WTC11 (cell line): ENCODE data around the gene CDA. TPM values are rescaled to one million over a fixed set of nuclear protein-coding genes. Genes with fewer than 3 reads are reported as not detected.

Experiments
- ATAC-seq: fragments of 200-7000 bp; cut with Tn5 transposase; 2 replicates; pipeline ENCODE4 v1.10.0; 2021; ENCODE audit warnings: mild to moderate bottlenecking, moderate library complexity
- CTCF ChIA-PET: fragments of 300-600 bp; sonication (Branson Sonifier 250); formaldehyde crosslinking; loops from one replicate; lab custom pipeline; 2021; ENCODE audit warnings: antibody characterized with exemption; lab: Charles Lee
- POLR2A ChIA-PET: fragments of 350-600 bp; sonication (Branson Sonifier 250); formaldehyde crosslinking; loops from one replicate; lab custom pipeline; 2021; ENCODE audit warnings: antibody characterized with exemption; lab: Charles Lee
- DNase-seq: peaks from one replicate; pipeline ENCODE4 v3.0.0; 2021; ENCODE audit warnings: low spot score
- H3K27ac Mint-ChIP-seq: 2 replicates; pipeline ENCODE4 v1.8.0; 2021; ENCODE audit warnings: mixed read lengths
- H3K27me3 Mint-ChIP-seq: 2 replicates; pipeline ENCODE4 v1.8.0; 2021; ENCODE audit warnings: low read depth, mild to moderate bottlenecking, moderate library complexity, mixed read lengths
- H3K36me3 Mint-ChIP-seq: 2 replicates; pipeline ENCODE4 v1.8.0; 2021; ENCODE audit warnings: mixed read lengths
- H3K4me1 Mint-ChIP-seq: 2 replicates; pipeline ENCODE4 v1.8.0; 2022; ENCODE audit warnings: mixed read lengths
- H3K4me3 Mint-ChIP-seq: 2 replicates; pipeline ENCODE4 v1.8.0; 2021; ENCODE audit warnings: mild to moderate bottlenecking, moderate library complexity, mixed read lengths
- H3K9me3 Mint-ChIP-seq: 2 replicates; pipeline ENCODE4 v1.8.0; 2021; ENCODE audit warnings: mixed read lengths
- ETV6 ChIP-seq: sonication (generic); formaldehyde crosslinking; IDR thresholded peaks from 2 replicates; pipeline ENCODE4 v1.8.1; 2022; ENCODE audit warnings: mild to moderate bottlenecking, missing genetic modification reagents
- GTF2I ChIP-seq: fragments of 250-450 bp; sonication (Bioruptor Pico); conservative IDR thresholded peaks from 2 replicates; pipeline ENCODE4 v1.4.0; 2021; ENCODE audit warnings: mild to moderate bottlenecking
- HMGXB4 ChIP-seq: sonication (generic); formaldehyde crosslinking; IDR thresholded peaks from 2 replicates; pipeline ENCODE4 v1.8.1; 2023; ENCODE audit warnings: mild to moderate bottlenecking, moderate library complexity, missing genetic modification reagents
- MAX ChIP-seq: sonication (generic); formaldehyde crosslinking; IDR thresholded peaks from 2 replicates; pipeline ENCODE4 v1.8.0; 2022; ENCODE audit warnings: mild to moderate bottlenecking, missing genetic modification reagents
- MLX ChIP-seq: sonication (generic); formaldehyde crosslinking; IDR thresholded peaks from 2 replicates; pipeline ENCODE4 v1.8.1; 2023; ENCODE audit warnings: mild to moderate bottlenecking, missing genetic modification reagents, moderate library complexity
- MXD4 ChIP-seq: fragments of 250-450 bp; sonication (Bioruptor Pico); IDR thresholded peaks from 2 replicates; pipeline ENCODE4 v1.8.0; 2021; ENCODE audit warnings: mild to moderate bottlenecking, moderate library complexity, borderline replicate concordance
- MYBL2 ChIP-seq: sonication (generic); formaldehyde crosslinking; IDR thresholded peaks from 2 replicates; pipeline ENCODE4 v1.8.1; 2023; ENCODE audit warnings: mild to moderate bottlenecking, moderate library complexity, missing genetic modification reagents
- NFATC4 ChIP-seq: fragments of 250-450 bp; sonication (Bioruptor Pico); IDR thresholded peaks from 2 replicates; pipeline ENCODE4 v1.9.0; 2021; ENCODE audit warnings: mild to moderate bottlenecking
- PRRX2 ChIP-seq: fragments of 250-450 bp; sonication (Bioruptor Pico); IDR thresholded peaks from 2 replicates; pipeline ENCODE4 v1.8.0; 2021; ENCODE audit warnings: mild to moderate bottlenecking
- RELA ChIP-seq: sonication (generic); formaldehyde crosslinking; IDR thresholded peaks from 2 replicates; pipeline ENCODE4 v1.8.1; 2022; ENCODE audit warnings: missing genetic modification reagents, mild to moderate bottlenecking, borderline replicate concordance
- SMAD3 ChIP-seq: sonication (generic); formaldehyde crosslinking; IDR thresholded peaks from 2 replicates; pipeline ENCODE4 v1.8.0; 2022; ENCODE audit warnings: missing genetic modification reagents, mild to moderate bottlenecking, borderline replicate concordance
- SMAD4 ChIP-seq: sonication (generic); formaldehyde crosslinking; IDR thresholded peaks from 2 replicates; pipeline ENCODE4 v1.8.0; 2022; ENCODE audit warnings: mild to moderate bottlenecking, missing genetic modification reagents
- STAT6 ChIP-seq: sonication (generic); formaldehyde crosslinking; conservative IDR thresholded peaks from 2 replicates; pipeline ENCODE4 v1.8.1; 2023; ENCODE audit warnings: mild to moderate bottlenecking, low read depth, missing genetic modification reagents, moderate library complexity
- ZBTB43 ChIP-seq: sonication (generic); formaldehyde crosslinking; IDR thresholded peaks from 2 replicates; pipeline ENCODE4 v1.8.1; 2023; ENCODE audit warnings: mild to moderate bottlenecking, missing genetic modification reagents
- ZNF121 ChIP-seq: sonication (generic); formaldehyde crosslinking; IDR thresholded peaks from 2 replicates; pipeline ENCODE4 v1.8.0; 2023; ENCODE audit warnings: missing genetic modification reagents
- ZNF317 ChIP-seq: sonication (generic); formaldehyde crosslinking; IDR thresholded peaks from 2 replicates; pipeline ENCODE4 v1.8.1; 2023; ENCODE audit warnings: low read depth, mild to moderate bottlenecking, moderate library complexity, missing genetic modification reagents, borderline replicate concordance
- total RNA-seq: library from RNA; stranded (reverse); gene quantifications from 3 replicates; pipeline ENCODE4 v1.2.3, GENCODE V29; 2021

The CDA gene
- total RNA-seq, 1 experiment from 2014 or later, result 12.5 TPM

- ChIA-PET CTCF (interaction anchor here (0.6 to 2.1 kb wide), 12 partner anchors 9 to 718 kb away, joined by 3 to 15 read pairs (median 4); partner anchors contain the start of gene DDOST), POLR2A (interaction anchor here (0.5 to 2.1 kb wide), 4 partner anchors 12 to 109 kb away, joined by 3 to 9 read pairs (median 4); partner anchors contain the start of gene DDOST)
- Mint-ChIP-seq H3K4me1 (peaks cover 11% of the 10 kb centered on the region), H3K4me3 (peak overlapping the region; percentile 75), H3K27ac (no peak overlapping the region), H3K9me3 (no peaks in the 10 kb centered on the region), H3K27me3 (peaks cover 45% of the 10 kb centered on the region), H3K36me3 (no peaks in the 10 kb centered on the region)
- ATAC-seq, result peak; percentile 27
- peak; percentile 41 for DNase-seq
- TF ChIP-seq MYBL2 (CRISPR knock-in tag) (peak; percentile 13; the same call in 1 of the 2 replicates), SMAD3 (peak; percentile 54; the same call in 1 of the 2 replicates), ZBTB43 (CRISPR knock-in tag) (no peak), MAX (CRISPR knock-in tag) (0 out of 2 replicates have a peak, but pooled peaks have one; percentile 20), HMGXB4 (peak; percentile 86), ZNF317 (CRISPR knock-in tag) (peak; percentile 35; the same call in 1 of the 2 replicates), MXD4 (CRISPR knock-in tag) (no peak)
Observed at GRCh38 chr1:20552728-20553445, 36.0 kb upstream of the CDA start.

GRCh38 chr1:20555025-20555757, 33.7 kb upstream of the CDA start:
- no peak for TF ChIP-seq GTF2I (CRISPR knock-in tag)
- TF ChIP-seq STAT6 (CRISPR knock-in tag), result no peak
- TF ChIP-seq NFATC4 (CRISPR knock-in tag), result no peak
- no peak for TF ChIP-seq ZNF121
- no peak overlapping the region for H3K4me3 Mint-ChIP-seq
- POLR2A ChIA-PET, result no interaction called here
- DNase-seq, result no peak
- H3K27me3 Mint-ChIP-seq, result peaks cover 32% of the 10 kb centered on the region
- peaks cover 11% of the 10 kb centered on the region for H3K4me1 Mint-ChIP-seq
- no peak for ATAC-seq
- no peak overlapping the region for H3K27ac Mint-ChIP-seq
- H3K9me3 Mint-ChIP-seq, result no peaks in the 10 kb centered on the region
- H3K36me3 Mint-ChIP-seq, result no peaks in the 10 kb centered on the region
- CTCF ChIA-PET, result interaction anchor here (0.6 kb wide), 1 partner anchor 79 kb away, joined by 3 read pairs; no protein-coding TSS in a partner anchor

- TF ChIP-seq MLX (CRISPR knock-in tag) (no peak), MYBL2 (CRISPR knock-in tag) (no peak), ETV6 (CRISPR knock-in tag) (no peak), PRRX2 (CRISPR knock-in tag) (no peak), SMAD4 (CRISPR knock-in tag) (no peak), STAT6 (CRISPR knock-in tag) (no peak), RELA (CRISPR knock-in tag) (no peak)
- DNase-seq (no peak), ATAC-seq (no peak)
- Mint-ChIP-seq H3K4me1 (peaks cover 11% of the 10 kb centered on the region), H3K36me3 (no peaks in the 10 kb centered on the region), H3K4me3 (no peak overlapping the region), H3K27ac (no peak overlapping the region), H3K27me3 (peaks cover 32% of the 10 kb centered on the region), H3K9me3 (no peaks in the 10 kb centered on the region; the same call in 1 of the 2 replicates)
- ChIA-PET POLR2A (no interaction called here), CTCF (no interaction called here)
Observed at GRCh38 chr1:20555758-20556120, 33.2 kb upstream of the CDA start.
